GM12878 (cell line): Measurements from ENCODE around the gene HYOU1. TPM values are rescaled to one million over a fixed set of nuclear protein-coding genes. Genes with fewer than 3 reads are reported as not detected.

Experiments used
- ATAC-seq: fragments of 200-7000 bp; cut with Tn5 transposase; 3 replicates; pipeline ENCODE4 v1.9.1; 2020; ENCODE audit warnings: mild to moderate bottlenecking, moderate library complexity
- BruUV-seq: library from RNA; stranded (reverse); fragments of 400-500 nt; replicated peaks from 2 replicates; lab custom pipeline; 2021; lab: Mats Ljungman, UMichigan
- CTCF ChIA-PET: fragments of 300-600 bp; sonication (Branson Sonifier 250); formaldehyde crosslinking; extraction: SDS; loops from one replicate; lab custom pipeline; 2021; ENCODE audit warnings: inconsistent platforms; lab: Yijun Ruan, JAX
- POLR2A ChIA-PET: fragments of 350-600 bp; formaldehyde crosslinking; extraction: SDS; loops from one replicate; lab custom pipeline; 2021; ENCODE audit warnings: inconsistent platforms; lab: Charles Lee
- RAD21 ChIA-PET: fragments of 300-600 bp; sonication (Branson Sonifier 250); formaldehyde crosslinking; loops from one replicate; lab custom pipeline; 2023; ENCODE audit warnings: antibody characterized with exemption; ENCODE audit not compliant: unreplicated experiment; lab: Charles Lee
- SMC1A ChIA-PET: fragments of 300-600 bp; sonication (Branson Sonifier 250); formaldehyde crosslinking; loops from one replicate; lab custom pipeline; 2023; ENCODE audit not compliant: unreplicated experiment, uncharacterized antibody; lab: Charles Lee
- DNase-seq: peaks from one replicate; pipeline ENCODE4 v3.0.0-alpha.2; 2011; ENCODE audit warnings: low read depth, low spot score
- FAIRE-seq: peaks from 3 replicates; lab custom pipeline; 2011; peaks lifted over from hg19 to GRCh38; lab: Jason Lieb, UNC
- H2AFZ ChIP-seq: 2 replicates; pipeline ENCODE4 v1.6.0; 2011; ENCODE audit warnings: low read depth, low read length, control low read depth; ENCODE audit not compliant: control insufficient read depth
- H3K27ac ChIP-seq: 2 replicates; pipeline ENCODE4 v1.5.1; 2011; ENCODE audit warnings: control low read depth; ENCODE audit not compliant: control insufficient read depth, insufficient read depth
- H3K27me3 ChIP-seq, 2 experiments: replicated peaks in 1 of 2; 2 replicates each; pipeline versions ENCODE4 v1.6.0 to v1.6.1; 2011; ENCODE audit warnings: low read length in 1 of 2; ENCODE audit not compliant: control insufficient read depth in 2 of 2, insufficient read depth in 2 of 2
- H3K36me3 ChIP-seq, 2 experiments: 2 replicates each; pipeline ENCODE4 v1.5.1; 2011; ENCODE audit warnings: low read length in 1 of 2; ENCODE audit not compliant: control insufficient read depth in 2 of 2, insufficient read depth in 2 of 2
- H3K4me1 ChIP-seq: 2 replicates; pipeline ENCODE4 v1.6.1; 2011; ENCODE audit warnings: mild to moderate bottlenecking, low read length, moderate library complexity, mixed read lengths; ENCODE audit not compliant: control insufficient read depth, insufficient read depth
- H3K4me2 ChIP-seq: 2 replicates; pipeline ENCODE4 v1.6.0; 2011; ENCODE audit warnings: control low read depth; ENCODE audit not compliant: control insufficient read depth, insufficient read depth
- H3K4me3 ChIP-seq: fragments of 200-600 bp; sonication (generic); 2 replicates; pipeline ENCODE4 v1.5.1; 2016
- H3K79me2 ChIP-seq: 2 replicates; pipeline ENCODE4 v1.6.0; 2011; ENCODE audit warnings: low read length; ENCODE audit not compliant: control insufficient read depth, insufficient read depth
- H3K9ac ChIP-seq: 2 replicates; pipeline ENCODE4 v1.8.0; 2011; ENCODE audit warnings: low read length, control low read depth, mixed read lengths; ENCODE audit not compliant: control insufficient read depth, insufficient read depth
- H3K9me3 ChIP-seq: replicated peaks from 3 replicates; pipeline ENCODE4 v1.5.1; 2011; ENCODE audit warnings: mild to moderate bottlenecking, low read length; ENCODE audit not compliant: control insufficient read depth, insufficient read depth
- H4K20me1 ChIP-seq: 2 replicates; pipeline ENCODE4 v1.6.0; 2011; ENCODE audit not compliant: control insufficient read depth, insufficient read depth
- ASH2L ChIP-seq: fragments of 300-600, 200-600 bp; sonication (generic); IDR thresholded peaks from 2 replicates; pipeline ENCODE4 v1.6.1; 2017; ENCODE audit warnings: low read depth, mild to moderate bottlenecking, borderline replicate concordance
- BACH1 ChIP-seq: fragments of 450-650 bp; IDR thresholded peaks from 2 replicates; pipeline ENCODE4 v1.6.1; 2017; ENCODE audit warnings: mild to moderate bottlenecking, borderline replicate concordance
- BRCA1 ChIP-seq: IDR thresholded peaks from 2 replicates; pipeline ENCODE4 v1.6.1; 2011; ENCODE audit warnings: low read depth, low read length, improper control_type of control experiment
- CHD1 ChIP-seq: IDR thresholded peaks from 2 replicates; pipeline ENCODE4 v1.6.1; 2012; ENCODE audit warnings: low read depth, low read length, improper control_type of control experiment
- MEF2B ChIP-seq: fragments of 450-650 bp; IDR thresholded peaks from 2 replicates; pipeline ENCODE4 v1.6.1; 2018; ENCODE audit warnings: mild to moderate bottlenecking, moderate library complexity; ENCODE audit not compliant: partially characterized antibody, poor library complexity, severe bottlenecking
- MYB ChIP-seq: fragments of 150-350 bp; IDR thresholded peaks from 2 replicates; pipeline ENCODE4 v1.6.1; 2014; ENCODE audit warnings: mild to moderate bottlenecking, low read depth, low read length, borderline replicate concordance
- PAX5 ChIP-seq: IDR thresholded peaks from 2 replicates; pipeline ENCODE4 v1.6.1; 2011; ENCODE audit warnings: low read depth, low read length, borderline replicate concordance
- PML ChIP-seq: IDR thresholded peaks from 2 replicates; pipeline ENCODE4 v1.6.1; 2012; ENCODE audit warnings: low read length, inconsistent platforms
- POLR2A ChIP-seq: IDR thresholded peaks from 2 replicates; pipeline ENCODE4 v1.6.1; 2011; ENCODE audit warnings: low read depth, mild to moderate bottlenecking, low read length
- RCOR1 ChIP-seq: conservative IDR thresholded peaks from 2 replicates; pipeline ENCODE4 v1.6.1; 2012; ENCODE audit warnings: low read depth, low read length, improper control_type of control experiment
- SUPT20H ChIP-seq: IDR thresholded peaks from 2 replicates; pipeline ENCODE4 v1.6.1; 2011; ENCODE audit warnings: low read depth, mild to moderate bottlenecking, low read length, moderate library complexity, borderline replicate concordance; ENCODE audit not compliant: control insufficient read depth
- TARDBP ChIP-seq: IDR thresholded peaks from 2 replicates; pipeline ENCODE4 v1.6.1; 2016; ENCODE audit warnings: borderline replicate concordance
- ZNF622 ChIP-seq: fragments of 450-650 bp; IDR thresholded peaks from 2 replicates; pipeline ENCODE4 v1.6.1; 2017; ENCODE audit warnings: mild to moderate bottlenecking, inconsistent platforms
- WGBS: methylation state at CpG from one replicate; pipeline ENCODE4 v1.1.6; 2016; ENCODE audit warnings: low lambda C conversion rate; ENCODE audit not compliant: insufficient replicate concordance, insufficient coverage; ENCODE audit errors: missing lambda C conversion rate; 5-methylcytosine and 5-hydroxymethylcytosine counted together
- in situ Hi-C: fragments of 300-500 bp; cut with MboI; formaldehyde crosslinking; loops from 9 replicates; pipeline ENCODE4 v1.14.3; 2018; ENCODE audit warnings: mixed read lengths
- intact Hi-C: fragments of 100-400 bp; cut with micrococcal nuclease; formaldehyde crosslinking; loops from one replicate; pipeline ENCODE4 v1.14.2; 2022; ENCODE audit not compliant: unreplicated experiment
- polyA plus RNA-seq, 11 experiments: library from polyadenylated mRNA; depleted of rRNA in 4 of 11; unstranded in 6 of 11; stranded (reverse) in 5 of 11; fragments of >200 nt; fragmentation: Nextera tagmentation in 4 of 11; fragmentation: Illumina TruSeq in 1 of 11; extraction: Ambion mirVana in 4 of 11; extraction: Trizol in 1 of 11; gene quantifications; 1 replicate in 1 of 11; 2 replicates in 10 of 11; pipeline versions ENCODE4 v1.2.1 to v1.2.3, GENCODE V29; 2011 to 2016; ENCODE audit warnings: inconsistent platforms in 2 of 11, missing spikeins in 2 of 11, low read depth in 1 of 11
- total RNA-seq, 4 experiments: library from RNA; depleted of rRNA in 3 of 4; stranded (reverse); fragments of >200 nt in 3 of 4; fragmentation: Illumina TruSeq in 1 of 4; extraction: Trizol in 1 of 4; gene quantifications; 2 replicates each; pipeline versions ENCODE4 v1.2.1 to v1.2.3, GENCODE V29; 2013 to 2021

Gene HYOU1
- total and polyA plus RNA-seq, 10 of the 15 experiments (the other 5 are each of a cell fraction or from before 2014, with no cell fraction given), result 15.4 to 157 (median 109) TPM

DNA sequence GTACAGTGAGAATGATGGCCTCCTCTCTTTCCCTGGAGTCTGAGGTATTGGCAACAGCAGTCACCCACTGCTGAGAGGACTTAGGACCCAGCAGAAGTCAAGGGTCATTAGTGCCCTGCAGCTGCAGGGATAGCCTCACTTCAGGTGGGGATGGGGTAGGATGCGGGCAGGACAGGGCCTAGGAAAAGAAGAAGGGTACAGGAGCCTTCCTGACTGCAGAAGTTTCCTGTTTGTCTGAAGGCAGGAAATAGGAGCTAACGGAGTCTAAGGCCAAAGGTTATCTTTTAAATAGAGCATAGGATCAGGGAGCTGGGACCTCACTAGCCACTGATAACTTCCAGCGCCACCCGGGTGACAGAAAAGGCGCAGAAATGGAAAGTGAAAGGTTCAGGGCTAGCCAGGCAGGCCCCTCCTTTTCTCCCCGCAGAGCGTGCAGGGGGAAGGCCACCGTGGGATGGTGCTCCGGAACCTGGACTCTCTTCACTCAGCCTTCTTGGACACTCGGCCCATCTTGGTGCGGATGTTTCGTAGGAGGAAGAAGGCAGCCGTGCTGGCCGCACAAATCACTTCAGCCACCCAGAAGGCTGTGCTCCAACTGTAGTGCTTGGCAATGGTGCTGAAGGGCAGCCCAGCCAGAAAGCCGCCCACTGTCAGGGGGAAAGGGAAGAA lies 32.4 kb downstream of the HYOU1 start:
- no peak for FAIRE-seq
- no peak overlapping the region for H3K27ac ChIP-seq
- no peak overlapping the region for H3K4me2 ChIP-seq
- peaks cover 17% of the 10 kb centered on the region for H3K79me2 ChIP-seq
- H3K9ac ChIP-seq, result no peak overlapping the region
- RAD21 ChIA-PET, result no interaction called here
- peaks cover 5 to 9% of the 10 kb centered on the region in 2 experiments; a peak in 3 of 4 replicates for H3K36me3 ChIP-seq
- 98% methylated on average over 15 of the region's 15 CpGs for WGBS
- BruUV-seq, result no TSS peak
- TF ChIP-seq BACH1, result no peak
- no peak for TF ChIP-seq RCOR1
- TF ChIP-seq POLR2A, result 0 out of 2 replicates have a peak, but pooled peaks have one; percentile 15
- TF ChIP-seq MEF2B, result no peak
- no peak for TF ChIP-seq PAX5
- no peak overlapping the region for H2AFZ ChIP-seq
- H4K20me1 ChIP-seq, result no peaks in the 10 kb centered on the region
- H3K9me3 ChIP-seq, result no peaks in the 10 kb centered on the region
- POLR2A ChIA-PET, result interaction anchor here (0.6 to 2.2 kb wide), 2 partner anchors 27 to 202 kb away, joined by 3 to 14 read pairs; no protein-coding TSS in a partner anchor
- CTCF ChIA-PET, result interaction anchor here (1.0 kb wide), 1 partner anchor 41 kb away, joined by 3 read pairs; no protein-coding TSS in a partner anchor
- no peaks in the 10 kb centered on the region for H3K27me3 ChIP-seq
- in situ Hi-C loops, result no loop called here
- intact Hi-C loops, result no loop called here
- SMC1A ChIA-PET, result interaction anchor here (0.7 to 1.6 kb wide), 3 partner anchors 31 to 299 kb away, joined by 3 read pairs; no protein-coding TSS in a partner anchor
- DNase-seq, result no peak
- H3K4me3 ChIP-seq, result no peak overlapping the region
- peaks cover 12% of the 10 kb centered on the region for H3K4me1 ChIP-seq
- no peak for ATAC-seq

DNA sequence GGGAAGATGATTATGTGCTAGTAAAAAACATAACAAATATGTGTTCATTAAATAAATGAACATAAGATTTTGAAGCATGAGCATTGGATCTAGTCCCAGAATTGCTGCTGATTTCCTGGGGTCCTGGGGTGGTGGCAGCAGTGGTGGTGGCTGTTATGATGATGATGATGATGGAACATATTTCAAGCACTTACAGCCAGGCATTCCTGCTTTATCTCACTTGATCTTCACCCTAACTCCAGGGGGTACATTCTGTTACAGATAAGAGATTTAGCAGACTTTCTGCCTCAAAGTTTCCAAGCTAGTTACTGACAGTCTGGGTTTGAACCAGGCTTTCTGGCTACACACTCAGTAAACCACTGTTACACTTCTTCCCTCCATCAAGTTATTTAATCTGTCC lies 33.3 kb downstream of the HYOU1 start:
- Histone ChIP-seq H3K79me2 (peaks cover 20% of the 10 kb centered on the region), H3K9ac (no peak overlapping the region), H3K4me3 (no peak overlapping the region), H2AFZ (no peak overlapping the region), H3K27me3 (no peaks in the 10 kb centered on the region), H3K4me1 (peaks cover 4% of the 10 kb centered on the region), H4K20me1 (no peaks in the 10 kb centered on the region), H3K4me2 (no peak overlapping the region), H3K9me3 (no peaks in the 10 kb centered on the region), H3K36me3 (peaks cover 5 to 9% of the 10 kb centered on the region in 2 experiments; a peak in 3 of 4 replicates), H3K27ac (no peak overlapping the region)
- in situ Hi-C loops (no loop called here), intact Hi-C loops (no loop called here)
- FAIRE-seq (no peak), ATAC-seq (no peak), DNase-seq (no peak)
- BruUV-seq, result no TSS peak
- ChIA-PET POLR2A (interaction anchor here (2.2 kb wide), 1 partner anchor 28 kb away, joined by 14 read pairs; no protein-coding TSS in a partner anchor), CTCF (interaction anchor here (1.2 to 1.4 kb wide), 3 partner anchors 8 to 61 kb away, joined by 3 to 5 read pairs (median 4); partner anchors contain the start of gene HMBS), SMC1A (interaction anchor here (0.7 to 1.6 kb wide), 3 partner anchors 31 to 299 kb away, joined by 3 read pairs; no protein-coding TSS in a partner anchor), RAD21 (no interaction called here)
- no peak for TF ChIP-seq ASH2L
- TF ChIP-seq PML, result no peak
- TF ChIP-seq SUPT20H, result no peak
- no peak for TF ChIP-seq MYB
- no peak for TF ChIP-seq ZNF622
- no peak for TF ChIP-seq CHD1
- TF ChIP-seq TARDBP, result no peak
- TF ChIP-seq BRCA1, result no peak
